GM21381 (cell line): Measurements from ENCODE around the gene POTEH.
"Not testable (repeated sequence)": the region's sequence is repeated elsewhere in the genome, so short reads cannot be mapped to it uniquely, and the experiment has no call there.

ENCODE experiments used
- ATAC-seq: cut with Tn5 transposase; IDR thresholded peaks from one replicate; pipeline ENCODE4 v1.9.1; 2021; ENCODE audit warnings: mild to moderate bottlenecking, moderate library complexity; ENCODE audit not compliant: unreplicated experiment

The POTEH gene

DNA sequence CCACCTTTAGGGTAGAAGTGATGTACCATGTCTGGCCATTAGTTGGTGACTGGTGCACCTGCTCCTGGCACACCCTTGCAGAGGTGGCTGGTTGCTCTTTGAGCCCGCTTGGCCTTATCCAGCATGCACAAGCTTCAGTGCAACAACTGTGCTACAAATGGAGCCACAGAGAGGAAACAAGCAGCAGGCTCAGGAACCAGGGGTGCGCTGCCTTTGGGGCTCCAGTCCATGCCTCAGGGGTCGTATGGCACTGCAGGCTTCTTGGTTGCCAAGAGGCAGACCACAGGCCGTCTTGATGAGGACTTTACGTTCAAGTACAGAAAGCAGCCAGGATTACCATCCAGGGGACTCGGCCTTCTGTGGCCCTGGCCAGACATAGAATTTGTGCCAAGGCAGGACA, 44.6 kb downstream of the POTEH start:
- not testable (repeated sequence) for ATAC-seq

DNA sequence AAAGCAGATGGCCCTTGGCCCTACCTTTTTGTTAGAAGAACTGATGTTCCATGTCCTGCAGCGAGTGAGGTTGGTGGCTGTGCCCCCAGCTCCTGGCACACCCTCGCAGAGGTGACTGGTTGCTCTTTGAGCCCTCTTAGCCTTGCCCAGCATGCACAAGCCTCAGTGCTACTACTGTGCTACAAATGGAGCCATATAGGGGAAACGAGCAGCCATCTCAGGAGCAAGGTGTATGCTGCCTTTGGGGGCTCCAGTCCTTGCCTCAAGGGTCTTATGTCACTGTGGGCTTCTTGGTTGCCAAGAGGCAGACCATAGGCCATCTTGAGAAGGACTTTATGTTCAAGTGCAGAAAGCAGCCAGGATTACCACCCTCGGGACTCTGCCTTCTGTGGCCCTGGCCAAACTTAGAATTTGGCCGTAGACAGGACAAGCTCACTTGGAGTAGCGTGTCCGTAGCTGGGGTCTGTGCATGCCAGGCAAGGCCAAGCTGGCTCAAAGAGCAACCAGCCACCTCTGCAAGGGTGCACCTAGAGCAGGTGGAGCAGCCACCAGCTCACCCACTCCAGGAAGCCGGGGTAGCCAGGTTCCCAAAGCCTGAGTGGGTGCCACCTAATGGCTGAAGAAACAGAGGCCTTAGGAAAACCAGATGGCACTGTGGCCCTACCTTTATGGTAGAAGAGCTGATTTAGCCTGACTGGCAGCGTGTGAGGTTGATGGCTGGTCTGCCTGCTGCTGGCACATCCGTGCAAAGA, 48.5 kb downstream of the POTEH start:
- ATAC-seq, result not testable (repeated sequence)

GRCh38 chr22:15738909-15739391, 49.1 kb downstream of the POTEH start:
- not testable (repeated sequence) for ATAC-seq

DNA sequence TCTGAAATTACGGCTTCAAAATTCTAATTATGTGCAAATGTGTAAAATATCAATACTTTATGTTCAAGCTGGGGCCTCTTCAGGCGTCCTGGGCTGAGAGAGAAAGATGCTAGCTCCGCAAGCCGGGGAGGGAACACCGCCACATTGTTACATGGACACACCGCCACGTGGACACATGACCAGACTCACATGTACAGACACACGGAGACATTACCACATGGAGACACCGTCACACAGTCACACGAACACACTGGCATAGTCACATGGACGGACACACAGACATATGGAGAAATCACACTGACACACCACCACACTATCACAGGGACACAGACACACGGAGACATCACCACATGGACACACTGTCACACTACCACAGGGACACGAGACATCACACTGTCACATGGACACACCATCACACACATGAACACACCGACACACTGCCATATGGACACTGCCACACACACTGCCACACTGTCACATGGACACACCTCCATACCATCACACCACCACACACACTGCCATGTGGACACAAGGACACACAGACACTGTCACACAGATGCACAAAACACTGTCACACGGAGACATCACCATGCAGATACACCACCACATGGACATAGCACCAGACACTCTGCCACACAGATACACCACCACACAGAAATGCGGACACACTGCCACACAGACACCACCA, 58.0 kb downstream of the POTEH start:
- not testable (repeated sequence) for ATAC-seq

GRCh38 chr22:15749181-15749970, 59.5 kb downstream of the POTEH start:
- not testable (repeated sequence) for ATAC-seq

- ATAC-seq, result not testable (repeated sequence)
Measured at GRCh38 chr22:15759443-15760097, 69.7 kb downstream of the POTEH start.

- ATAC-seq, result not testable (repeated sequence)
Measured at GRCh38 chr22:15760388-15761150, 70.7 kb downstream of the POTEH start.

DNA sequence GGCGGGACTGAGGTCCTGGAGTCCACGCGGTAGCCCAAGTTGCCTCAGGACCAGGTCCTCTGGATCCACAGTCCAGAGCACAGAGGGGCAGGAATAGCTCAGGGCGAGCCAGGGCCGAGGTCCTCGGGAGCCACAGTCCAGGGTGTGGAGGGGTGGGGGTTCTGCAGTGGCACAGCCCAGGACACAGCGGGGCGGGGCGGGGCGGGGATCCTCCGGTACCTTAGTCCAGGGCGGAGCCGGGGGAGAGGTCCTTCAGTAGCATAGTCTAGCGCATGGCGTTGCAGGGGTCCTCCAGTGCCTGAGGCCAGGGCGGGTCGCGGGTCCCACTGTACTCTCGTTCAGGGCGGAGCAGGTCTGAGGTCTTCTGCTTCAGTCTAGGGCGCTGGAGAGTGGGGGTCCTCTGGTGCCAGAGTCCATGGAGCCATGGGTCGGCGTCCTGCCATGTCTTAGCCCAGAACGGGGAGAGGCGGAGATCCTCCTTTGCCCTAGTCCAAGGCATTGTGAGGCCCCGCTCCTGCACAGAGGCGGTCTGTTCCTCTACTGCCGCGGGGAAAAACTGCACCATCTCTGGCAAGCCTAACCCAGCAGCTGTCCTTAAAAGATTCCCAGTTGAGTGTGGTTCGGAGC, 71.4 kb downstream of the POTEH start:
- ATAC-seq, result not testable (repeated sequence)

DNA sequence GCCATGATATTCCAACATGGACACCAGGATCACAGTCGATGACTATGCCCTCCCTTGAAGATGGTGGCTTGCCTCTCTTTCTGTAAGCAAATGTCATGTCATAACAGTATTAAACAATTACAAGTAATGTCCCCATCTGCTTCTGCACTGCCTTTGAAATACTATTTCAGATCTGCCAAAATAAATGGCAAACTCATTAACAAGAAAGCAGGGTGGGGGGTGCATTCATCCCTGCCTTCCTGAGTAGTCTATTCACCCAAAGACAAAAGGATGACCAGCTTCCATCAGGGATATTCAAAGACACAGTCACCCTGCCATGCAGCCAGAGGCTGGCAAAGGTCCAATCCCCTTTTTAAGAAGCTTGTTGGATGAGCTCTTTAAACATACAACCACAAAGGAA, 73.7 kb downstream of the POTEH start:
- not testable (repeated sequence) for ATAC-seq
